HG03095 (cell line): ENCODE data around the gene CDH4.

ENCODE experiments used
- ATAC-seq: cut with Tn5 transposase; IDR thresholded peaks from one replicate; pipeline ENCODE4 v1.9.1; 2021; ENCODE audit warnings: moderate library complexity; ENCODE audit not compliant: unreplicated experiment

The CDH4 gene

GRCh38 chr20:61588411-61589385, 336.6 kb downstream of the CDH4 start:
- ATAC-seq: no peak

- no peak for ATAC-seq
These were observed 338.2 kb downstream of the CDH4 start for GRCh38 chr20:61590236-61590635.

- no peak for ATAC-seq
These were observed 341.5 kb downstream of the CDH4 start for GRCh38 chr20:61593516-61593915.

- no peak for ATAC-seq
These were observed 342.1 kb downstream of the CDH4 start for GRCh38 chr20:61594198-61594597.

GRCh38 chr20:61595216-61595615, 343.2 kb downstream of the CDH4 start:
- no peak for ATAC-seq

- ATAC-seq: no peak
These were observed 344.7 kb downstream of the CDH4 start for GRCh38 chr20:61596687-61597330.

- ATAC-seq: no peak
These were observed 345.9 kb downstream of the CDH4 start for GRCh38 chr20:61597996-61598395.

GRCh38 chr20:61598586-61598985, 346.5 kb downstream of the CDH4 start:
- no peak for ATAC-seq

GRCh38 chr20:61599061-61599531, 347.0 kb downstream of the CDH4 start:
- no peak for ATAC-seq

- ATAC-seq: no peak
These were observed 347.5 kb downstream of the CDH4 start for GRCh38 chr20:61599541-61599992.

- ATAC-seq: no peak
These were observed 348.0 kb downstream of the CDH4 start for GRCh38 chr20:61600016-61600415.

- ATAC-seq: no peak
These were observed 349.3 kb downstream of the CDH4 start for GRCh38 chr20:61601361-61601760.

GRCh38 chr20:61601853-61602252, 349.8 kb downstream of the CDH4 start:
- ATAC-seq: no peak

- no peak for ATAC-seq
These were observed 351.7 kb downstream of the CDH4 start for GRCh38 chr20:61603715-61604114.

GRCh38 chr20:61604549-61604948, 352.5 kb downstream of the CDH4 start:
- no peak for ATAC-seq

- no peak for ATAC-seq
These were observed 353.2 kb downstream of the CDH4 start for GRCh38 chr20:61605283-61605682.

- ATAC-seq: no peak
These were observed 353.9 kb downstream of the CDH4 start for GRCh38 chr20:61605862-61606557.

- no peak for ATAC-seq
These were observed 356.4 kb downstream of the CDH4 start for GRCh38 chr20:61608275-61609085.

- ATAC-seq: no peak
These were observed 357.4 kb downstream of the CDH4 start for GRCh38 chr20:61609461-61609860.

GRCh38 chr20:61611401-61612180, 359.5 kb downstream of the CDH4 start:
- ATAC-seq: no peak
